Adrenal gland (tissue), 5 donors: ENCODE measurements around the gene ZXDC.

Experiments
- CTCF ChIP-seq, 6 experiments: fragments of 450-650 bp in 4 of 6; fragments of 200-600 bp in 2 of 6; sonication (generic) in 1 of 6; IDR thresholded peaks; 1 replicate in 5 of 6; 2 replicates in 1 of 6; pipeline versions ENCODE4 v1.5.1 to v1.8.0; 2016 to 2021; ENCODE audit warnings: antibody characterized with exemption in 6 of 6, mild to moderate bottlenecking in 2 of 6, moderate library complexity in 1 of 6
- POLR2A ChIP-seq, 2 donors: fragments of 450-650 bp; IDR thresholded peaks; one replicate each; pipeline ENCODE4 v1.6.1; 2017; ENCODE audit warnings: antibody characterized with exemption in 2 of 2, mild to moderate bottlenecking in 2 of 2, moderate library complexity in 1 of 2
- donor health status: DM: no; HTN: no; CAD: no.

- TF ChIP-seq CTCF (IDR thresholded peaks at IDR 0.05): no peak
- no peak for TF ChIP-seq POLR2A (IDR thresholded peaks at IDR 0.05)
These were observed 26.9 kb downstream of the ZXDC start for GRCh38 chr3:126448893-126449180.
